Keratinocyte (primary cell): ENCODE data around the gene TCERG1L. TPM values are rescaled to one million over a fixed set of nuclear protein-coding genes. Genes with fewer than 3 reads are reported as not detected.
"Not testable (repeated sequence)": the region's sequence is repeated elsewhere in the genome, so short reads cannot be mapped to it uniquely, and the experiment has no call there.

Source experiments
- DNase-seq: peaks from one replicate; pipeline ENCODE4 v3.0.0-alpha.2; 2011; ENCODE audit warnings: low read depth, missing footprints, low spot score
- FAIRE-seq: peaks from 2 replicates; lab custom pipeline; 2011; peaks lifted over from hg19 to GRCh38; lab: Jason Lieb, UNC
- H2AFZ ChIP-seq: 2 replicates; pipeline ENCODE4 v1.6.0; 2012; ENCODE audit warnings: low read length, control low read depth, inconsistent platforms; ENCODE audit not compliant: control insufficient read depth
- H3K27ac ChIP-seq: 2 replicates; pipeline ENCODE4 v1.5.1; 2011; ENCODE audit warnings: low read length; ENCODE audit not compliant: control insufficient read depth, insufficient read depth
- H3K27me3 ChIP-seq: 3 replicates; pipeline ENCODE4 v1.6.0; 2011; ENCODE audit warnings: low read length; ENCODE audit not compliant: control insufficient read depth, insufficient read depth; ENCODE audit errors: extremely low read depth
- H3K36me3 ChIP-seq, 2 experiments: 2 replicates in 1 of 2; 3 replicates in 1 of 2; pipeline ENCODE4 v1.5.1; 2011; ENCODE audit warnings: low read length in 2 of 2, mild to moderate bottlenecking in 1 of 2; ENCODE audit not compliant: control insufficient read depth in 2 of 2, insufficient read depth in 2 of 2; ENCODE audit errors: extremely low read depth in 1 of 2
- H3K4me1 ChIP-seq: 3 replicates; pipeline ENCODE4 v1.5.1; 2011; ENCODE audit warnings: low read length; ENCODE audit not compliant: control insufficient read depth, insufficient read depth; ENCODE audit errors: extremely low read depth
- H3K4me2 ChIP-seq: 3 replicates; pipeline ENCODE4 v1.6.0; 2011; ENCODE audit warnings: low read depth, low read length; ENCODE audit not compliant: control insufficient read depth, insufficient read depth; ENCODE audit errors: extremely low read depth
- H3K4me3 ChIP-seq, 3 experiments: fragments of 200-600 bp in 1 of 3; sonication (generic) in 1 of 3; 2 replicates in 2 of 3; 3 replicates in 1 of 3; pipeline ENCODE4 v1.5.1; 2011 to 2016; ENCODE audit warnings: low read length in 3 of 3, mild to moderate bottlenecking in 3 of 3, control low read depth in 2 of 3, inconsistent platforms in 1 of 3, low read depth in 1 of 3, mixed read lengths in 1 of 3, mixed run types in 1 of 3, moderate library complexity in 1 of 3; ENCODE audit not compliant: control insufficient read depth in 2 of 3, insufficient read depth in 2 of 3; ENCODE audit errors: extremely low read depth in 1 of 3
- H3K79me2 ChIP-seq: 2 replicates; pipeline ENCODE4 v1.6.0; 2012; ENCODE audit warnings: low read length; ENCODE audit not compliant: control insufficient read depth, insufficient read depth
- H3K9ac ChIP-seq: 3 replicates; pipeline ENCODE4 v1.6.0; 2011; ENCODE audit warnings: low read length; ENCODE audit not compliant: control insufficient read depth, insufficient read depth; ENCODE audit errors: extremely low read depth
- H3K9me1 ChIP-seq: 3 replicates; pipeline ENCODE4 v1.6.0; 2011; ENCODE audit warnings: low read length; ENCODE audit not compliant: control insufficient read depth, insufficient read depth; ENCODE audit errors: extremely low read depth
- H3K9me3 ChIP-seq: 2 replicates; pipeline ENCODE4 v1.5.1; 2012; ENCODE audit warnings: low read depth, low read length; ENCODE audit not compliant: control insufficient read depth
- H4K20me1 ChIP-seq: 3 replicates; pipeline ENCODE4 v1.6.0; 2011; ENCODE audit warnings: low read length; ENCODE audit not compliant: control insufficient read depth, insufficient read depth; ENCODE audit errors: extremely low read depth
- EZH2 ChIP-seq: IDR thresholded peaks from one replicate; pipeline ENCODE4 v1.6.1; 2012; ENCODE audit warnings: inconsistent platforms, mild to moderate bottlenecking, low read length, moderate library complexity
- dilution Hi-C: fragments of 300-500 bp; cut with MboI; formaldehyde crosslinking; loops from one replicate; pipeline ENCODE4 v1.7.0; 2020; ENCODE audit warnings: low sequenced_read_pairs; ENCODE audit not compliant: extremely low pct_ligation_motif_present
- polyA plus RNA-seq, 5 experiments: library from polyadenylated mRNA; depleted of rRNA in 3 of 5; stranded (reverse) in 3 of 5; stranded (forward) in 1 of 5; unstranded in 1 of 5; fragments of >200 nt; gene quantifications; 1 replicate in 1 of 5; 2 replicates in 3 of 5; 3 replicates in 1 of 5; pipeline versions ENCODE4 v1.2.1 to v1.2.3, GENCODE V29; 2011 to 2012; ENCODE audit warnings: missing spikeins in 2 of 5, low read depth in 1 of 5, low replicate concordance in 1 of 5
- TF ChIP-seq, protein P1 (sequence below), 3 experiments: IDR thresholded peaks in 1 of 3; conservative IDR thresholded peaks in 1 of 3; optimal IDR thresholded peaks in 1 of 3; 2 replicates in 2 of 3; 3 replicates in 1 of 3; pipeline versions ENCODE3 to v1.5.1; 2011; ENCODE audit warnings: low read length in 3 of 3, mild to moderate bottlenecking in 3 of 3, moderate library complexity in 2 of 3, control low read depth in 1 of 3, inconsistent platforms in 1 of 3; ENCODE audit not compliant: insufficient read depth in 2 of 3; ENCODE audit errors: extremely low read depth in 1 of 3

TCERG1L gene
- polyA plus RNA-seq, 1 donor (not counting 4 experiments of a cell fraction or from before 2014, with no cell fraction given): not detected

DNA sequence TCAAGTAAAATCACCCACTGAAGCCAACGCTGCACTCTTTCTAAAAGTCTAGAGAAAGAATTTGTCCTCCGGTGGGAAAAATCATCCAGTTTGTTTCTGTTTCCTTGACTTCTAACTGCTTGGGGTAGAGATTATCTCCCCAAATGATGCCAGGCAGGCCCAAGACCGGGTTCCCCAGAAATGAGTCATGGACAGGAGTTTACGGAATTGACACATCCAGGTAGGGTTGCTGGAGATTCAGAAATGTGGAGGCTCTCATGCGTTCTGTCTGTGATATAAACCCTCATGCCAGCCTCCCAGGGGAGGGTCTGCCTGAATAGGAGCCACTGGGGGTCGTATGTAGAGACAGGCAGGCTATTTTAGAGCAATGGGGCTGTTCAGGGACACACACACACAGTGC is 230.9 kb downstream of the TCERG1L start:
- Histone ChIP-seq H3K4me3 (no peak overlapping the region), H3K27ac (no peak overlapping the region), H3K79me2 (no peaks in the 10 kb centered on the region), H3K4me1 (no peaks in the 10 kb centered on the region), H4K20me1 (no peaks in the 10 kb centered on the region), H3K9me3 (peaks cover 19% of the 10 kb centered on the region), H3K9me1 (no peaks in the 10 kb centered on the region), H2AFZ (no peak overlapping the region), H3K9ac (no peak overlapping the region), H3K4me2 (no peak overlapping the region), H3K36me3 (no peaks in the 10 kb centered on the region), H3K27me3 (no peaks in the 10 kb centered on the region)
- no peak for FAIRE-seq
- no peak for DNase-seq
- TF ChIP-seq, protein P1, sequence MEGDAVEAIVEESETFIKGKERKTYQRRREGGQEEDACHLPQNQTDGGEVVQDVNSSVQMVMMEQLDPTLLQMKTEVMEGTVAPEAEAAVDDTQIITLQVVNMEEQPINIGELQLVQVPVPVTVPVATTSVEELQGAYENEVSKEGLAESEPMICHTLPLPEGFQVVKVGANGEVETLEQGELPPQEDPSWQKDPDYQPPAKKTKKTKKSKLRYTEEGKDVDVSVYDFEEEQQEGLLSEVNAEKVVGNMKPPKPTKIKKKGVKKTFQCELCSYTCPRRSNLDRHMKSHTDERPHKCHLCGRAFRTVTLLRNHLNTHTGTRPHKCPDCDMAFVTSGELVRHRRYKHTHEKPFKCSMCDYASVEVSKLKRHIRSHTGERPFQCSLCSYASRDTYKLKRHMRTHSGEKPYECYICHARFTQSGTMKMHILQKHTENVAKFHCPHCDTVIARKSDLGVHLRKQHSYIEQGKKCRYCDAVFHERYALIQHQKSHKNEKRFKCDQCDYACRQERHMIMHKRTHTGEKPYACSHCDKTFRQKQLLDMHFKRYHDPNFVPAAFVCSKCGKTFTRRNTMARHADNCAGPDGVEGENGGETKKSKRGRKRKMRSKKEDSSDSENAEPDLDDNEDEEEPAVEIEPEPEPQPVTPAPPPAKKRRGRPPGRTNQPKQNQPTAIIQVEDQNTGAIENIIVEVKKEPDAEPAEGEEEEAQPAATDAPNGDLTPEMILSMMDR (optimal IDR thresholded peaks at IDR 0.05 in 1 of 3, IDR thresholded peaks at IDR 0.05 in 1 of 3, conservative IDR thresholded peaks at IDR 0.05 in 1 of 3; ENCODE audit: extremely low read depth in 1 of 3, insufficient read depth in 2 of 3, low read length in 3 of 3): no peak
- no peak for TF ChIP-seq EZH2
- dilution Hi-C loops: no loop called here

DNA sequence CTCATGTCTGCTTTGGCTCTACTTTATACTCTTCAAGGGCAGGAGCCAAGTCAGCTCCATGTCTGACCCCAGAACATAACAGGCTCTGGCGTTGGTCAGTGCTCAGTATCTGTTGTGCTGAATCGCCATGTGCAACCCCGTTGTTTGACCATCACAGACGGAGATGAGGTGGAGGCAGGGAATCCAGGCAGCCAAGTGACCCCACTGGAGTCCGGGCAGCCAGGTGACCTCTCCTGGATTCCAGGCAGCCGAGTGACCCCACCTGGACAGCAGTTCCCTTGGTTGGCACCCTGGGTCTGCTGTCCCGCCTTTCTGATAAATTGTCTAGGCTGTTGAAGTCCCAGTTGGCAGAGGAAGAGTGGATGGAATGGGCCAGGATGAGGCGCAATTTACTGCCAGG is 232.2 kb downstream of the TCERG1L start:
- Histone ChIP-seq H3K79me2 (no peaks in the 10 kb centered on the region), H3K4me3 (no peak overlapping the region), H3K9ac (no peak overlapping the region), H3K9me1 (no peaks in the 10 kb centered on the region), H2AFZ (no peak overlapping the region), H3K4me1 (no peaks in the 10 kb centered on the region), H3K27me3 (no peaks in the 10 kb centered on the region), H3K4me2 (no peak overlapping the region), H3K27ac (no peak overlapping the region), H3K9me3 (peaks cover 18% of the 10 kb centered on the region), H4K20me1 (no peaks in the 10 kb centered on the region), H3K36me3 (no peaks in the 10 kb centered on the region)
- no peak for FAIRE-seq
- TF ChIP-seq, protein P1 (optimal IDR thresholded peaks at IDR 0.05 in 1 of 3, IDR thresholded peaks at IDR 0.05 in 1 of 3, conservative IDR thresholded peaks at IDR 0.05 in 1 of 3; ENCODE audit: extremely low read depth in 1 of 3, insufficient read depth in 2 of 3, low read length in 3 of 3): no peak
- TF ChIP-seq EZH2: no peak
- no peak for DNase-seq
- dilution Hi-C loops: no loop called here

DNA sequence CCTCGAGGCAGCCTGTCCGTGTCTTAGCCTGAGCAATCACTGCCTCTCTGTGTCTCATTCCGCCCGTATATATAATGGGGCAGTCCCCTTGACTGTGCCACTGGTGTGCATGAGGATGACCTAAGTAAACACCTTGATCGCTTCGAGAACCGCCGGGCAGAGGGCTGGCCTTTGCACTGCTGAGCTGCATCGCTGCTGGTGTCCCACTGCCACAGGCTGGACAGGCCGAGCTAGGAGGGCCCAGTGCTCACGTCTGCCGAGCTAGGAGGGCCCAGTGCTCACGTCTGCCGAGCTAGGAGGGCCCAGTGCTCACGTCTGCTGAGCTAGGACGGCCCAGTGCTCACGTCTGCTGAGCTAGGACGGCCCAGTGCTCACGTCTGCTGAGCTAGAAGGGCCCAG is 232.6 kb downstream of the TCERG1L start:
- H3K27me3 ChIP-seq, H3K27ac ChIP-seq, dilution Hi-C loops, H3K4me3 ChIP-seq, H3K9me1 ChIP-seq, H4K20me1 ChIP-seq, H2AFZ ChIP-seq, H3K9ac ChIP-seq, DNase-seq, H3K36me3 ChIP-seq, H3K79me2 ChIP-seq, FAIRE-seq, H3K4me2 ChIP-seq, H3K4me1 ChIP-seq: not testable (repeated sequence)
- H3K9me3 ChIP-seq: peaks cover 18% of the 10 kb centered on the region
